Neural cell (in vitro differentiated cells): Measurements from ENCODE around the gene SLC36A3.

Experiments used
- EP300 ChIP-seq: fragments of 450-650 bp; conservative IDR thresholded peaks from 2 replicates; pipeline ENCODE4 v1.6.1; 2014; ENCODE audit warnings: antibody characterized with exemption, mild to moderate bottlenecking, moderate library complexity; ENCODE audit not compliant: poor library complexity, severe bottlenecking
- EZH2 ChIP-seq: fragments of 200-600, 300-800 bp; shearing (Covaris generic), sonication (generic); IDR thresholded peaks from 2 replicates; pipeline ENCODE4 v1.6.1; 2014; ENCODE audit warnings: antibody characterized with exemption, low read length, borderline replicate concordance, mild to moderate bottlenecking; ENCODE audit not compliant: insufficient read depth, poor library complexity, severe bottlenecking
- POLR2AphosphoS5 ChIP-seq: IDR thresholded peaks from 2 replicates; pipeline ENCODE4 v1.6.1; 2012
- TF ChIP-seq, protein P1 (sequence below): fragments of 450-650 bp; IDR thresholded peaks from 2 replicates; pipeline ENCODE4 v1.5.1; 2014; ENCODE audit warnings: antibody characterized with exemption, mild to moderate bottlenecking, moderate library complexity; ENCODE audit not compliant: poor library complexity, severe bottlenecking

DNA sequence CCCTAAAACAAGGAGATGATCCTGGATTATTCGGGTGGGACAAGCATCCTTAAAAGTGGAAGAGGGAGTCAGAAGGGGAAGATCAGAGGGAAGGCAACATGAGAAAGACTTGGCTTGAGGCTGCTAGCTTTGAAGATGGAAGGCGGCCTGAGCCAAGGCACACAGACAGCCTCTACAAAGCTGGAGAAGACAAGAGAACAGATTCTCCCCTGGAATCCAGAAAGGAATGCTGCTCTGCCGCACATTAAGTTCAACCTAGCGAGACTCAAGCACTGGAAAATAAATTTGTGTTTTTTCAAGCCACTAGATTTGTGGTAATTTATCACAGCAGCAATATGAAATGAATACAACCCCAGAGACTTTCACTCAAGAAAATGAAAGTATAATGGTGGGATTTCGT, 17.9 kb downstream of the SLC36A3 start:
- TF ChIP-seq POLR2AphosphoS5 (no peak), EP300 (no peak), EZH2 (no peak)
- TF ChIP-seq, protein P1, sequence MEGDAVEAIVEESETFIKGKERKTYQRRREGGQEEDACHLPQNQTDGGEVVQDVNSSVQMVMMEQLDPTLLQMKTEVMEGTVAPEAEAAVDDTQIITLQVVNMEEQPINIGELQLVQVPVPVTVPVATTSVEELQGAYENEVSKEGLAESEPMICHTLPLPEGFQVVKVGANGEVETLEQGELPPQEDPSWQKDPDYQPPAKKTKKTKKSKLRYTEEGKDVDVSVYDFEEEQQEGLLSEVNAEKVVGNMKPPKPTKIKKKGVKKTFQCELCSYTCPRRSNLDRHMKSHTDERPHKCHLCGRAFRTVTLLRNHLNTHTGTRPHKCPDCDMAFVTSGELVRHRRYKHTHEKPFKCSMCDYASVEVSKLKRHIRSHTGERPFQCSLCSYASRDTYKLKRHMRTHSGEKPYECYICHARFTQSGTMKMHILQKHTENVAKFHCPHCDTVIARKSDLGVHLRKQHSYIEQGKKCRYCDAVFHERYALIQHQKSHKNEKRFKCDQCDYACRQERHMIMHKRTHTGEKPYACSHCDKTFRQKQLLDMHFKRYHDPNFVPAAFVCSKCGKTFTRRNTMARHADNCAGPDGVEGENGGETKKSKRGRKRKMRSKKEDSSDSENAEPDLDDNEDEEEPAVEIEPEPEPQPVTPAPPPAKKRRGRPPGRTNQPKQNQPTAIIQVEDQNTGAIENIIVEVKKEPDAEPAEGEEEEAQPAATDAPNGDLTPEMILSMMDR = no peak
